Panc1 (cell line): ENCODE measurements around the gene C1orf159. TPM values are rescaled to one million over a fixed set of nuclear protein-coding genes. Genes with fewer than 3 reads are reported as not detected.
A peak's percentile ranks its signal among the peaks of the same experiment; 100 is the strongest.

ENCODE experiments used
- ATAC-seq: fragments of 200-7000 bp; cut with Tn5 transposase; 2 replicates; pipeline ENCODE4 v1.9.1; 2020; ENCODE audit warnings: mild to moderate bottlenecking, moderate library complexity
- BruUV-seq: library from RNA; stranded (reverse); fragments of 400-500 nt; replicated peaks from 2 replicates; lab custom pipeline; 2021; lab: Mats Ljungman, UMichigan
- CTCF ChIA-PET: fragments of 300-600 bp; sonication (Branson Sonifier 250); formaldehyde crosslinking; loops from one replicate; lab custom pipeline; 2022; ENCODE audit warnings: antibody characterized with exemption; lab: Charles Lee
- POLR2A ChIA-PET: fragments of 300-600 bp; sonication (Branson Sonifier 250); formaldehyde crosslinking; loops from one replicate; lab custom pipeline; 2022; ENCODE audit warnings: antibody characterized with exemption; lab: Charles Lee
- DNase-seq: peaks from one replicate; pipeline ENCODE4 v3.0.0-alpha.2; 2010; ENCODE audit warnings: low read depth, low spot score
- H3K27ac ChIP-seq: 2 replicates; pipeline ENCODE4 v1.5.1; 2011; ENCODE audit warnings: mild to moderate bottlenecking, low read length, inconsistent platforms
- H3K27me3 ChIP-seq: fragments of 200-500 bp; sonication (Bioruptor generic); 2 replicates; pipeline ENCODE4 v1.6.0; 2014; ENCODE audit warnings: low read length, inconsistent platforms; ENCODE audit not compliant: control insufficient read depth, insufficient read depth
- H3K36me3 ChIP-seq: fragments of 200-500 bp; sonication (Bioruptor generic); 2 replicates; pipeline ENCODE4 v1.5.1; 2014; ENCODE audit warnings: inconsistent platforms, mild to moderate bottlenecking, low read length, moderate library complexity; ENCODE audit not compliant: control insufficient read depth, insufficient read depth
- H3K4me1 ChIP-seq: 2 replicates; pipeline ENCODE4 v1.5.1; 2011; ENCODE audit warnings: inconsistent platforms, mild to moderate bottlenecking, low read length, moderate library complexity; ENCODE audit not compliant: control insufficient read depth, insufficient read depth
- H3K4me3 ChIP-seq, 2 experiments: 2 replicates each; pipeline ENCODE4 v1.5.1; 2011 to 2012; ENCODE audit warnings: low read depth in 2 of 2, low read length in 2 of 2, mild to moderate bottlenecking in 2 of 2, inconsistent platforms in 1 of 2, moderate library complexity in 1 of 2
- H3K9me3 ChIP-seq: fragments of 200-500 bp; sonication (Bioruptor generic); 2 replicates; pipeline ENCODE4 v1.5.1; 2014; ENCODE audit warnings: low read depth, mild to moderate bottlenecking, inconsistent platforms, low read length, moderate library complexity; ENCODE audit not compliant: control insufficient read depth, insufficient read depth
- CTCF ChIP-seq: fragments of 450-650 bp; IDR thresholded peaks from 2 replicates; pipeline ENCODE4 v1.5.1; 2017; ENCODE audit warnings: mild to moderate bottlenecking
- POLR2AphosphoS5 ChIP-seq: IDR thresholded peaks from 2 replicates; pipeline ENCODE4 v1.6.1; 2012; ENCODE audit warnings: mild to moderate bottlenecking, low read depth, low read length, moderate library complexity
- SIN3A ChIP-seq: IDR thresholded peaks from 2 replicates; pipeline ENCODE4 v1.6.1; 2012; ENCODE audit warnings: low read depth, mild to moderate bottlenecking, low read length, moderate library complexity, borderline replicate concordance; ENCODE audit not compliant: insufficient read depth
- TCF7L2 ChIP-seq: IDR thresholded peaks from 2 replicates; pipeline ENCODE4 v1.6.1; 2011; ENCODE audit warnings: mild to moderate bottlenecking, low read depth, low read length, inconsistent platforms
- in situ Hi-C: cut with HindIII; loops from 2 replicates; pipeline ENCODE4 v1.10.0; 2016; ENCODE audit warnings: low sequenced_read_pairs, low pct_unique_long_range_greater_than_20kb
- intact Hi-C: fragments of 100-400 bp; cut with micrococcal nuclease; formaldehyde crosslinking; loops from one replicate; pipeline ENCODE4 v1.10.0; 2022; ENCODE audit not compliant: unreplicated experiment
- total RNA-seq: library from RNA; stranded (reverse); gene quantifications from one replicate; pipeline ENCODE4 v1.2.1, GENCODE V29; 2021; ENCODE audit not compliant: unreplicated experiment

The C1orf159 gene
- total RNA-seq, 1 experiment from 2014 or later = 28.8 TPM

GRCh38 chr1:1059494-1060280 lies 56.2 kb downstream of the C1orf159 start:
- H3K27me3 ChIP-seq = no peaks in the 10 kb centered on the region
- no peaks in the 10 kb centered on the region for H3K36me3 ChIP-seq
- intact Hi-C loops (loop anchor here (10.0 kb wide), 1 partner anchor 45 kb away; the partner anchor contains the start of gene ISG15), in situ Hi-C loops (no loop called here)
- DNase-seq (no peak), ATAC-seq (peak; percentile 77)
- peak overlapping the region; percentile 57 to 80 for H3K4me3 ChIP-seq
- ChIA-PET POLR2A (interaction anchor here (0.5 kb wide), 1 partner anchor 72 kb away, joined by 4 read pairs; no protein-coding TSS in a partner anchor), CTCF (interaction anchor here (0.6 to 1.0 kb wide), 3 partner anchors 41 to 98 kb away, joined by 3 to 4 read pairs (median 3); no protein-coding TSS in a partner anchor)
- no peaks in the 10 kb centered on the region for H3K9me3 ChIP-seq
- H3K4me1 ChIP-seq = peaks cover 20% of the 10 kb centered on the region
- TF ChIP-seq SIN3A (no peak), TCF7L2 (no peak), CTCF (peak; percentile 66), POLR2AphosphoS5 (peak; percentile 24; the same call in 1 of the 2 replicates)
- BruUV-seq = no TSS peak
- H3K27ac ChIP-seq = no peak overlapping the region

GRCh38 chr1:1058921-1059493 lies 56.9 kb downstream of the C1orf159 start:
- ATAC-seq = peak; percentile 47
- BruUV-seq = no TSS peak
- peaks cover 15% of the 10 kb centered on the region for H3K4me1 ChIP-seq
- 0 out of 2 replicates have a peak overlapping the region, but pooled peaks have one; percentile 13 for H3K27ac ChIP-seq
- CTCF ChIA-PET = interaction anchor here (0.6 to 1.0 kb wide), 3 partner anchors 40 to 99 kb away, joined by 3 to 4 read pairs (median 3); no protein-coding TSS in a partner anchor
- H3K27me3 ChIP-seq = no peaks in the 10 kb centered on the region
- no peaks in the 10 kb centered on the region; the same call in 1 of the 2 replicates for H3K36me3 ChIP-seq
- no peak for DNase-seq
- intact Hi-C loops = no loop called here
- TF ChIP-seq CTCF (peak; percentile 92), POLR2AphosphoS5 (no peak), TCF7L2 (no peak)
- POLR2A ChIA-PET = interaction anchor here (0.5 kb wide), 1 partner anchor 72 kb away, joined by 4 read pairs; no protein-coding TSS in a partner anchor
- in situ Hi-C loops = no loop called here
- H3K4me3 ChIP-seq = peak overlapping the region; percentile 57 to 80
- H3K9me3 ChIP-seq = no peaks in the 10 kb centered on the region
